IMR-90 (cell line): ENCODE data around the gene ACAN. TPM values are rescaled to one million over a fixed set of nuclear protein-coding genes. Genes with fewer than 3 reads are reported as not detected.

ENCODE experiments used
- ATAC-seq: fragments of 200-7000 bp; cut with Tn5 transposase; 2 replicates; pipeline ENCODE4 v1.9.1; 2020; ENCODE audit warnings: low read depth, mild to moderate bottlenecking, moderate library complexity
- BruUV-seq: library from RNA; stranded (reverse); fragments of 400-500 nt; replicated peaks from 2 replicates; lab custom pipeline; 2021; lab: Mats Ljungman, UMichigan
- CTCF ChIA-PET: fragments of 300-600 bp; formaldehyde crosslinking; extraction: SDS; loops from one replicate; lab custom pipeline; 2021; ENCODE audit warnings: antibody characterized with exemption; lab: Yijun Ruan, JAX
- POLR2A ChIA-PET: fragments of 300-600 bp; sonication (Branson Sonifier 250); formaldehyde crosslinking; loops from one replicate; lab custom pipeline; 2022; ENCODE audit warnings: antibody characterized with exemption; ENCODE audit not compliant: unreplicated experiment; lab: Charles Lee
- DNase-seq: peaks from one replicate; pipeline ENCODE4 v3.0.0; 2013
- H2AFZ ChIP-seq: replicated peaks from 2 replicates; pipeline ENCODE3; 2013; ENCODE audit warnings: low read length, mild to moderate bottlenecking; ENCODE audit not compliant: poor library complexity
- H2AK5ac ChIP-seq: 2 replicates; pipeline ENCODE4 v1.6.1; 2013; ENCODE audit warnings: low read depth, low read length, inconsistent platforms
- H2AK9ac ChIP-seq: replicated peaks from 2 replicates; pipeline ENCODE3; 2013; ENCODE audit warnings: mild to moderate bottlenecking, low read depth, low read length, moderate library complexity; ENCODE audit not compliant: poor library complexity
- H2BK120ac ChIP-seq: 2 replicates; pipeline ENCODE4 v1.6.1; 2013; ENCODE audit warnings: low read depth, low read length, inconsistent platforms
- H2BK15ac ChIP-seq: 3 replicates; pipeline ENCODE4 v1.6.1; 2013; ENCODE audit warnings: low read depth, low read length, inconsistent platforms
- H2BK20ac ChIP-seq: 2 replicates; pipeline ENCODE4 v1.6.1; 2013; ENCODE audit warnings: low read depth, mild to moderate bottlenecking, inconsistent platforms, low read length, moderate library complexity
- H2BK5ac ChIP-seq: 2 replicates; pipeline ENCODE4 v1.6.1; 2013; ENCODE audit warnings: mild to moderate bottlenecking, low read depth, low read length, inconsistent platforms; ENCODE audit not compliant: poor library complexity, severe bottlenecking
- H3K14ac ChIP-seq: replicated peaks from 2 replicates; pipeline ENCODE4 v1.6.1; 2013; ENCODE audit warnings: low read depth, low read length, inconsistent platforms
- H3K18ac ChIP-seq: 2 replicates; pipeline ENCODE4 v1.6.1; 2013; ENCODE audit warnings: low read depth, low read length, control low read depth
- H3K23ac ChIP-seq: 2 replicates; pipeline ENCODE4 v1.6.1; 2013; ENCODE audit warnings: low read depth, low read length, inconsistent platforms
- H3K27ac ChIP-seq: 2 replicates; pipeline ENCODE4 v1.5.1; 2013; ENCODE audit warnings: mild to moderate bottlenecking, control low read depth, low read length; ENCODE audit not compliant: insufficient read depth
- H3K27me3 ChIP-seq: 2 replicates; pipeline ENCODE4 v1.6.1; 2013; ENCODE audit warnings: low read length; ENCODE audit not compliant: control insufficient read depth, insufficient read depth
- H3K36me3 ChIP-seq: 2 replicates; pipeline ENCODE4 v1.6.1; 2013; ENCODE audit warnings: low read length, mixed read lengths; ENCODE audit not compliant: control insufficient read depth, insufficient read depth
- H3K4ac ChIP-seq: 2 replicates; pipeline ENCODE4 v1.6.1; 2013; ENCODE audit warnings: low read depth, low read length, inconsistent platforms
- H3K4me1 ChIP-seq: 2 replicates; pipeline ENCODE4 v1.6.1; 2013; ENCODE audit warnings: low read length, mixed read lengths; ENCODE audit not compliant: control insufficient read depth, insufficient read depth
- H3K4me2 ChIP-seq: 2 replicates; pipeline ENCODE4 v1.6.1; 2013; ENCODE audit warnings: low read depth, mild to moderate bottlenecking, control low read depth, low read length, moderate library complexity
- H3K4me3 ChIP-seq: 2 replicates; pipeline ENCODE4 v1.5.1; 2013; ENCODE audit warnings: low read depth, mild to moderate bottlenecking, control low read depth, low read length, moderate library complexity; ENCODE audit not compliant: insufficient read depth
- H3K56ac ChIP-seq: 2 replicates; pipeline ENCODE4 v1.6.1; 2013; ENCODE audit warnings: low read length, inconsistent platforms; ENCODE audit not compliant: insufficient read depth; ENCODE audit errors: extremely low read depth
- H3K79me1 ChIP-seq, 2 experiments: 2 replicates each; pipeline ENCODE4 v1.6.1; 2013; ENCODE audit warnings: low read length in 2 of 2, inconsistent platforms in 1 of 2, low read depth in 1 of 2
- H3K9ac ChIP-seq: 2 replicates; pipeline ENCODE4 v1.6.1; 2013; ENCODE audit warnings: low read depth, low read length, control low read depth
- H3K9me1 ChIP-seq: 2 replicates; pipeline ENCODE4 v1.6.1; 2013; ENCODE audit warnings: low read length, inconsistent platforms; ENCODE audit not compliant: insufficient read depth
- H3K9me3 ChIP-seq: 2 replicates; pipeline ENCODE4 v1.6.1; 2013; ENCODE audit warnings: low read length; ENCODE audit not compliant: control insufficient read depth, insufficient read depth
- H4K20me1 ChIP-seq: 2 replicates; pipeline ENCODE4 v1.6.1; 2013; ENCODE audit warnings: low read length, inconsistent platforms; ENCODE audit not compliant: insufficient read depth
- H4K5ac ChIP-seq: 2 replicates; pipeline ENCODE4 v1.6.1; 2013; ENCODE audit warnings: mild to moderate bottlenecking, low read depth, low read length, control low read depth
- H4K8ac ChIP-seq, 2 experiments: 2 replicates each; pipeline ENCODE4 v1.6.1; 2013; ENCODE audit warnings: low read depth in 2 of 2, low read length in 2 of 2, control low read depth in 1 of 2, inconsistent platforms in 1 of 2
- H4K91ac ChIP-seq: 2 replicates; pipeline ENCODE4 v1.6.1; 2013; ENCODE audit warnings: low read depth, low read length, inconsistent platforms; ENCODE audit not compliant: insufficient read depth
- CEBPB ChIP-seq: IDR thresholded peaks from 2 replicates; pipeline ENCODE4 v1.6.1; 2012; ENCODE audit warnings: low read depth, low read length, improper control_type of control experiment
- ELK1 ChIP-seq: fragments of 150-350 bp; IDR thresholded peaks from 2 replicates; pipeline ENCODE4 v1.6.1; 2016; ENCODE audit warnings: low read depth, mild to moderate bottlenecking, low read length, moderate library complexity, borderline replicate concordance
- RCOR1 ChIP-seq: IDR thresholded peaks from 2 replicates; pipeline ENCODE4 v1.6.1; 2012; ENCODE audit warnings: mild to moderate bottlenecking, low read length, improper control_type of control experiment; ENCODE audit not compliant: insufficient replicate concordance
- RFX5 ChIP-seq: IDR thresholded peaks from 2 replicates; pipeline ENCODE4 v1.8.0; 2012; ENCODE audit warnings: low read depth, mild to moderate bottlenecking, low read length, moderate library complexity
- SMC3 ChIP-seq: fragments of 150-350 bp; IDR thresholded peaks from 2 replicates; pipeline ENCODE4 v1.6.1; 2016; ENCODE audit warnings: low read depth, mild to moderate bottlenecking, antibody characterized with exemption, low read length, moderate library complexity
- WGBS, 2 experiments: methylation state at CpG; one replicate each; pipeline versions ENCODE4 v1.1.5 to v1.1.7; 2013; ENCODE audit warnings: missing lambda C conversion rate in 2 of 2; ENCODE audit not compliant: insufficient read length in 1 of 2; ENCODE audit errors: extremely low coverage in 2 of 2; 5-methylcytosine and 5-hydroxymethylcytosine counted together
- dilution Hi-C: fragments of 300-500 bp; cut with HindIII; formaldehyde crosslinking; loops from one replicate; pipeline ENCODE4 v1.14.3; 2018; ENCODE audit warnings: low sequenced_read_pairs; ENCODE audit not compliant: unreplicated experiment
- in situ Hi-C: fragments of 300-500 bp; cut with MboI; formaldehyde crosslinking; loops from 3 replicates; pipeline ENCODE4 v1.14.3; 2019; ENCODE audit warnings: low sequenced_read_pairs, inconsistent platforms, mixed read lengths
- intact Hi-C: fragments of 100-400 bp; cut with micrococcal nuclease; formaldehyde crosslinking; loops from 2 replicates; pipeline ENCODE4 v1.10.0; 2022
- polyA plus RNA-seq, 3 experiments: library from polyadenylated mRNA; depleted of rRNA; stranded (reverse); fragments of >200 nt; gene quantifications; 2 replicates each; pipeline ENCODE4 v1.2.3, GENCODE V29; 2012; ENCODE audit warnings: low replicate concordance in 1 of 3
- total RNA-seq: library from RNA; depleted of rRNA; stranded (reverse); fragments of >200 nt; gene quantifications from 2 replicates; pipeline ENCODE4 v1.2.3, GENCODE V29; 2012

ACAN gene
- total and polyA plus RNA-seq, 2 of the 4 experiments (the other 2 are of a cell fraction): 0.54 to 0.96 TPM

- TF ChIP-seq RCOR1 (no peak), RFX5 (no peak), CEBPB (no peak)
Measured at GRCh38 chr15:88812133-88812532, 8.9 kb downstream of the ACAN start (continued).

GRCh38 chr15:88813960-88814359 lies 10.7 kb downstream of the ACAN start:
- H3K56ac ChIP-seq: no peak overlapping the region
- no peak overlapping the region for H2AFZ ChIP-seq
- H2BK120ac ChIP-seq: no peak overlapping the region
- dilution Hi-C loops (no loop called here), intact Hi-C loops (no loop called here), in situ Hi-C loops (no loop called here)
- H4K5ac ChIP-seq: no peak overlapping the region
- no peak overlapping the region for H3K4me2 ChIP-seq
- no peak overlapping the region for H2BK5ac ChIP-seq
- WGBS, 2 experiments: no CpG with 5 or more reads among the region's 4 CpGs
- no peak for ATAC-seq
- DNase-seq: no peak
- H3K27ac ChIP-seq: no peak overlapping the region
- H2AK5ac ChIP-seq: no peak overlapping the region
- H4K8ac ChIP-seq: no peak overlapping the region
- H3K9me3 ChIP-seq: no peaks in the 10 kb centered on the region
- H3K23ac ChIP-seq: no peak overlapping the region
- no TSS peak for BruUV-seq
- no peak overlapping the region for H4K91ac ChIP-seq
- H3K18ac ChIP-seq: no peak overlapping the region
- 0 out of 2 replicates have a peak, but pooled peaks cover 2% of the 10 kb centered on the region for H3K4me1 ChIP-seq
- no peak overlapping the region for H3K4ac ChIP-seq
- no peaks in the 10 kb centered on the region for H3K9me1 ChIP-seq
- no peak overlapping the region for H3K14ac ChIP-seq
- H3K36me3 ChIP-seq: no peaks in the 10 kb centered on the region
- H2BK15ac ChIP-seq: no peak overlapping the region
- H3K79me1 ChIP-seq: no peaks in the 10 kb centered on the region
- H3K9ac ChIP-seq: no peak overlapping the region
- H2BK20ac ChIP-seq: no peak overlapping the region
- no peak overlapping the region for H3K4me3 ChIP-seq
- H2AK9ac ChIP-seq: no peak overlapping the region
- CTCF ChIA-PET: no interaction called here
- H4K20me1 ChIP-seq: no peaks in the 10 kb centered on the region
- peaks cover 9% of the 10 kb centered on the region for H3K27me3 ChIP-seq
- POLR2A ChIA-PET: interaction anchor here (0.5 kb wide), 1 partner anchor 20 kb away, joined by 4 read pairs; no protein-coding TSS in a partner anchor
- TF ChIP-seq ELK1 (no peak), SMC3 (no peak)
